ENCODE measurements around the gene CCDC190.

DNA sequence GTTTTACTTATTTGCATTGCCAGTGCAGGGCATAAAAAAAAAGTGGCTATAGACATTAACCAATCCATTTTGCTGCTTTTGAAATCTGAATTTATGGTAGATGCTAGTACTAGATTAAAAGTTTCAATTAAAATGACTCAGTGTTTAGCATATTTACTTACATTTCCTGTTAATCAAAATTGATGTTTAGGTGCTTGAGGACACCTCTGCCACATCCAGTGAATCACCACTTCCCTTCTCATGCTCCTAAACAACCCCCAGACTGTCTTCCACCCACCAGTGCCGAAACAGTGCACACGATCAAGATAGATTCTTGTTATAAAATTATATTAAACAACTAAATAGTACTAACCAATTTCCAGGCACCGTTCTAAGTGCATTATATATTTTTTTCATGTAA, 37.7 kb downstream of the CCDC190 start:
- TF ChIP-seq POLR2A (IDR thresholded peaks at IDR 0.05; ENCODE audit: extremely low read depth, insufficient read length), result no peak
- TF ChIP-seq, protein P1, sequence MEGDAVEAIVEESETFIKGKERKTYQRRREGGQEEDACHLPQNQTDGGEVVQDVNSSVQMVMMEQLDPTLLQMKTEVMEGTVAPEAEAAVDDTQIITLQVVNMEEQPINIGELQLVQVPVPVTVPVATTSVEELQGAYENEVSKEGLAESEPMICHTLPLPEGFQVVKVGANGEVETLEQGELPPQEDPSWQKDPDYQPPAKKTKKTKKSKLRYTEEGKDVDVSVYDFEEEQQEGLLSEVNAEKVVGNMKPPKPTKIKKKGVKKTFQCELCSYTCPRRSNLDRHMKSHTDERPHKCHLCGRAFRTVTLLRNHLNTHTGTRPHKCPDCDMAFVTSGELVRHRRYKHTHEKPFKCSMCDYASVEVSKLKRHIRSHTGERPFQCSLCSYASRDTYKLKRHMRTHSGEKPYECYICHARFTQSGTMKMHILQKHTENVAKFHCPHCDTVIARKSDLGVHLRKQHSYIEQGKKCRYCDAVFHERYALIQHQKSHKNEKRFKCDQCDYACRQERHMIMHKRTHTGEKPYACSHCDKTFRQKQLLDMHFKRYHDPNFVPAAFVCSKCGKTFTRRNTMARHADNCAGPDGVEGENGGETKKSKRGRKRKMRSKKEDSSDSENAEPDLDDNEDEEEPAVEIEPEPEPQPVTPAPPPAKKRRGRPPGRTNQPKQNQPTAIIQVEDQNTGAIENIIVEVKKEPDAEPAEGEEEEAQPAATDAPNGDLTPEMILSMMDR (IDR thresholded peaks at IDR 0.05; ENCODE audit: low read depth, low read length), result no peak

Data from NB4 (cell line).